Inflammatory macrophage treated with lipopolysaccharide for 1 hour (primary cell): ENCODE measurements around the gene MAPK7.

ENCODE experiments used
- DNase-seq, 2 donors: peaks; one replicate each; pipeline ENCODE4 v3.0.0-alpha.2; 2020 to 2022

MAPK7 gene

GRCh38 chr17:19381741-19382444 is 3.6 kb downstream of the MAPK7 start:
- DNase-seq: no peak

GRCh38 chr17:19382531-19383444 is 4.5 kb downstream of the MAPK7 start:
- DNase-seq: no peak

DNA sequence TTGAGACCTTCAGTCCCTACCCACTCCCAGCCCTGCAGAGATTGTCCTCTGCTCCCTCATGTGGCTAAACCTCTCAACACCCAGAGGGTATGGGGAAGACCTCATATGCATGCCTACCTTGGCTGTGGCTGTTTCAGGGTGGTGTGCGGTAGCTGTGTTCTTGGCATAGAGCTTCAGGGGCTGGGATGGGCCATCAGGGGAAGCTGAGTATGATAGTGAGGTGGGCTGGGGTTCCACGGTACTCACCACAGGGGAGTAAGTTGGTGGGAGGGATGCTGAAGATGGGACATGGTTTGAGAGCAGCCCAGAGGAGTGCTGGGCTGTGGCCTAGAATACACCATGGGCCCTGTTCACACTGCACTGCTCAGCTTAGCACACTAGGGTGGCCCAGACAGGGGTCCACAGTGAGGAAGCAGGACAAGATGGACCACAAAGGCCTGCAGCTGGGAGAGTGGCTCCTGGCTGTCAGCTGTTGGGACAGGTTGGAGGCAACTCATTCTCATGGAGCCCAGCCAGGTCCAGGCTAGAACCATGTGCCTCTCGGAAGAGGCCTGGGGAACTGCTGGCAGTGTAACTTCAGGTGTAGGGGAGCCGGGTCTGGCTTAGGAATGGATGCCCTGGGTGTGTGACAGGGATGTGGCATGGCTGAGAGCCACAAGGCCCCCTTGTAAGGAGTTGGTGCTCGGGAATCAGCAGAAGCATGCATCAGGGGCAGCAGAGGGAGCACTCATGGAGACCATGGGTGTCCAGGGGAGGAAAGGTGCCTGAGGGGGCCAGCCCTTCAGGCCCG is 5.6 kb downstream of the MAPK7 start:
- no peak for DNase-seq

DNA sequence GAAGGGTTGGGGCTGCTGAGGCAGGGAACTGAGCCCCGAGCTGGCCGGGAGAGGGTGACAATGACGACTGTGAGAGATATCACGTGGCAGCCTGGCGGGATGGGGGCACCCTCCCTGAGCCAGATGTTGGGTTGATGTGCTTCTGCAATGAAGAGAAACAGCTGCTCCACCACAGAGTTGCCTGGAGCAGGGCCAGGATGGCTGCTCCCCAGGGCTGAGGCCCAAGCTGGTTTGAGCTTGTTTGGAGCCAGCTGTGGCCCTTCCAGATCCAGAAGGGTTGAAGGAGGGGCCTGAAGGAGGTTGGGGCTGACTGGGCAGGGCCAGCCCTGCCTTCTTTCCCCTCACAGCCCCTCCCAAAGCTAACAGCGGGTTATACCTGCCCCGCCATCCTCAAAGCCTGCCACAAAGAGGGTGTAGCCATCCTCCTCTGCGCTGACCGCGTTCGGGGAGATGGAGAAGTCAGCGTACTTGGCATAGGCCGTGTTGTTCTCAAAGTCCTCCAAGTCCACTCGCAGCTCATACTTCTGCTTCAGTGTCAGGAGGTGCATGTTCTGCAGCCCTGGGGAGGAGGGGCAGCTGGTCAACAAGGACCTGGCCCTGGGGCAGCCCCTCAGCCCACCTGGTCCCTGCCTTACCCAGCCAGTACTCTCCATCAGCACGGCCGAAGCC is 6.6 kb downstream of the MAPK7 start:
- no peak for DNase-seq

DNA sequence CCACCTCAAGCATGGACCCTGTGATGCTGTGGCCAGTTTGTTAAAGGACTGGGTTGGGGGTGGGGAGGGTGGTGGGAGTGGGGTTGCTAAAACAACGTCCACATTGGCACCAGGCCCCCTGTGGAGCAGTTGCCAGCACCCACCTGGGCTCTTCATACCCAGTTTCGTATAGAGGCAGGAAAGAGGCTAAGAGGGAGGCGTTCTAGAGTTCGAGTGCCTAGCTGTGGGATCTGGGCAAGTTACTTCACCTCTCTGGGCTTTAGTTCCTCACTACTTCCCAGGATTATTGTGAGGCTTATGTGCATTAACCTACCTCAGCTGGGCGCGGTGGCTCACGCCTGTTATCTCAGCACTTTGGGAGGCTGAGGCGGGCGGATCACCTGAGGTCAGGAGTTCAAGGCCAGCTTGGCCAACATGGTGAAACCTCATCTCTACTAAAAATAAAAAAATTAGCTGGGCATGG is 7.3 kb downstream of the MAPK7 start:
- no peak for DNase-seq

DNA sequence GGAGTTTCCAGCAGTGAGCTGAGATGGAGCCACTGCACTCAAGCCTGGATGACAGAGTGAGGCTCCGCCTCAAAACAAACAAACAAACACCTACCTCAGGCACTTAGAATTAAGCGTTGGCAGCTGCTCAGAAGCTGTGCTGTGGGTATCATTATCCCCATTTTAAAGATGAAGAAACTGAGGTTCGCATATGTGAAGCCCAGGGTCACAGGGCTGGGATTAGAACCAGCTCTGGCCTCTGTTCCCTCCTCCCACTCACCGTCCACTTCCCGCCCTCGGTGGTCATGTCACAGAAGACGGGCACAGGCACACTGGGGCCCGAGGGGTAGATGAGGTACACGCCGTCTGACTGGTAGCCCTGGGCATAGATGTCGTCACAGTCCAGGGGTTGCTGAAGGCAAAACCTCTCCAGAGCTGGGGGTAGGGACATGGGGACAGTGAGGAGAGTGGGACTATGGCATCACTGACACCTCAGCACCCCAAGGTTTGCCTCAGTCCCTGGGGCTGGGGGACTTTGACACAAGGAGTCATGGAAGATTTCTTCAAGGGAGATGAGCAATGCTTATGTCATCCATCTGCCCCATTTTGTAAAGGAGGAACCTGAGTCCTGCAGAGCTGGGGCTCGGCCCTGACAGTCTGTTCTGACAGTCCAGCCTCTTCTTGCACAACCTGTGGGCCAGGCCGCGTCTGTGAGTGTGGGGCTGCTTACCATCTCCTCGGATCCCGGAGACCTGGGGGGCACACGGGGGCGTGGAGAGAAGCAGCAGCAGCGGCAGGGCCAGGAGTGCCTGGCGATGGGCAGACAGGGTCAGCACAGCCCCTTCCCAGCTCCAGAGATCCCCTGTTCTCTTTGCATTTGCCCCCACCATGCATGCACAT is 8.0 kb downstream of the MAPK7 start:
- peak; percentile 94 to 99 for DNase-seq

DNA sequence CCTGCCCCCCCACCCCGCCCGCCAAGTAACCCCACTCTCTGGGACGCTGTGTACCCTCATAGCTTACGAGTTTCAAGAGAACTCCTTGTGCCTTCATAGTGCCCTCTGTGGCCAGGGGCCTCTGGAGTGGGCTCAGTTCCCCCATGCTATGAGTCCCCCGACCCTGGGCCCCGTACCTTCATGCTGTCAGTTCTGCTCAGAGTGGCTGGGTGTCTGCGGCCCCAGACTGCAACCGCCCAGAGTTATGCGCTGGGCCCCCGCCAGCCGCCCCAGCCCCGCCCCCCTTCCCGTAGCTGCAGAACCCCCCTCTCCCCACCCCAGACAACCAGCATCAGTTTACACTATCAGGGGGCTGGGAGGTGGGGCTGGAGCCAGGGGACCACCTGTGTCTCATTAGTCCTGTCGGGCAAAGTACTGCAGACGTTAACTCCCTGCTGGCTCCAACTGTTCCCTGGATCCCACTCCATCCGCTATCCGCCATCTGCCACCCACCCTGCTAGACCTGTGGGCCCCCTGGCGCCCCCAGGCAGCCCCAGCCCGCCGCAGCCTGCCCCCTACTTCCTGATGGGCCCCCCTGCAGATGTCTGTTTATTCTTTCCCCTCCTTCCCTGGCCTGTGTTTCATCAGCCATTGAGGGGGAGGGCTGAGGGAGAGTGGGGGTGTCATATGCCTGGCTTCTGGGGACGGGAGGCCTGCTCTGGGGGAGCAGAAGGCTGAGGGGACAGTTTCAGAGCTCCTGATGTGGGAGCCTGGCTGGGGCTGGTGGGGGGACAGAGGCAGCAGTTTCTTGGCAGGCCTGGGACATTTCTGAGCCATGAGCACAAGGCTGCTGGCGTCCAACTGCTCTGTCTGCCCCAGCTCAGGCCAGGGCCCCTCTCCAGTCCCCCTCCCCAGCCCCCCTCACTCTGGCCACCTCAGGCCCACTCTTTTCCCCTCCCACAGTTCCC is 8.9 kb downstream of the MAPK7 start, which contains the start of gene MFAP4:
Gene MFAP4, minus strand, starts transcription at position 217 of the 947 bp plus-strand sequence. Its CDS starts 35 bp downstream, at position 182.
- no peak for DNase-seq

DNA sequence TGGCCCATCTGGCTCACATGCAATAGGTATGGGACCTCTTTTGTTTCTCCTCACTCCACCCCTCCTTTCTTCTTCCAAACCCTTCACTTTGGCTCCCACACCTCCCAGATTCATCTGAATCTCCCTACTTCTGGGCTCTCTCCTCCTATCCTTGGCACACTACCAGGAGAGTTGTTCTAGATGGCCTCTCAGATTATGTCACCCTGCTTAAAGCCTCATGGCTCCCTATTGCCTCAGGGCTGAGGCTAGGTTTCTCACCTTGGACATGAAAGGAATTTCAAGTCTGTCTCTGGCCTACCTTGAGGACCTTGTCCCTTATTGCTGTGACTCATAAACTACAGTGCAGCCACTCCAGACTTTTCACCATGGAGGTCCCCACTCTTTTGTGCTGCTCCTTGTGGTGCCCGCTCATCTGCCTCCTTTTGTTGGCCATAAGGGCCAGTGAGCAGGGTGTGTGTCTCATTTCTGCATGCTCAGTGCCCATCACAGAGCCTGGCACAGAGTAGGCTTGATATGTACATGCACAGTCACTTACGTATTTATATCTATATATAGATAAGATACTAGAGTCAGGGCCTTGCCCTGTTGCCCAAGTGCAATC is 9.7 kb downstream of the MAPK7 start:
- DNase-seq: no peak

DNA sequence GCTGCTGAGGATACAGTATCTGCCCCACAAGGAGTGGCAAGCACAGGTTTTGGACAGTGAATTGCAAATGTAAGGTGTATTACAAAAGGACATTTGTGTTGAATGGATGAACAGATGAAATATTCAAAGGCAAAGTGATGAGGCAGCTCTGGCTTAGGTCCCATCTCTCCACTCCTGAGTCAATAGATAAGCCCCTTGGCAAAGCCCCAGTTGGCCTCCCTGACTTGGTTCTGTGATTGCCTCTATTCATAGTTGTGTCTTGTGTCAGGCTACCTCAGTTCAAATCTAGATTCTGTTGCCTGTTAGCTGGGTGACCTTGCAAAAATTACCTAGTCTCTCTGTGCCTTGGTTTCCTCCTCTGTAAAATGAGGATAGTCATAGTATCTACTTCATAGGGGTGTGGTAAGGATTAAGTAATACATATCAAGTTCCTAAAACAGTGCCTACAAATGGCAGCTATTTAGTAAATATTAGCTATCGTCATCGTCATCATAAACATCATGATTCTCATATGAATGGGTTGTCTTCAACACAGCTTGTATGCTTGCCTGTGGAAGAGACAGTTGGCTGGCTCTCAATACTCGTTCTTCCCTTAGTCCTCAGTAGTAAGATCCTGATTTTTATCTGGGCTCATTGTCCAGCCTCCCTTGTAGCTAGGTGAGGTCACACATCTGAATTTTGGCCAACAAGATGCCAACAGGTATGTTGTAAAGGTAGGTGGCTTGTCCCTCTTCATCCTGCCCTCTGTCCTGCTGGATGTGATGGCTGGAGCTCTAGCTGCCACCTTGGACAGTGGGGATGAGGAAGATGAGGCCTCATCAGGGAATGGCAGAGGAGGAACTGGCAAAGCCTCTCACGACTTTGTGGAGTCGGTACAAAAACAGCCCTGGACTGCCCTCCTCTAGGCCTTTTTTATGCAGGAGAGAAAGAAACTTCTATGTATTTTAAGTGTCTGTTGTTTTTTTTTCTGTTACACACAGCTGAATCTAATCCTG is 10.8 kb downstream of the MAPK7 start:
- peak; percentile 41 to 54 for DNase-seq

DNA sequence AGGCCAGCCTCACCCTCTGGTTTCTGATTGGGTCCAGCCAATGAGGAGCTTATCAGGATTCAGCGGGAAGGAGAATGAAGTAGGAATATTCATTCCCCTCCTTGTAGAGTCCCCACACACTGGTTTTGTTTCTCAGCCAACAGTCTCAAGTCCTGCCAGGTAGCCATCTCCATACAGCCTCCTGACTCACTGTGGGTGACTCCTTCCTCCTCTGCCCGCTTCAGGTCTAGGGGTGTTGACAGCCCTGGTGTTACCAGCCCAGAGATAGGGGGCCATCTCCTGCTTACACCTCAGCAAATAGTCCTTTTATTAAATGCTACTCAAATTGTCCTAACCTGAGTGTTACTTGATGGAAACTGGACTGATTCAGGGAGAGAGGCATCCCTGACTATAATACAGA is 12.7 kb downstream of the MAPK7 start:
- no peak for DNase-seq

DNA sequence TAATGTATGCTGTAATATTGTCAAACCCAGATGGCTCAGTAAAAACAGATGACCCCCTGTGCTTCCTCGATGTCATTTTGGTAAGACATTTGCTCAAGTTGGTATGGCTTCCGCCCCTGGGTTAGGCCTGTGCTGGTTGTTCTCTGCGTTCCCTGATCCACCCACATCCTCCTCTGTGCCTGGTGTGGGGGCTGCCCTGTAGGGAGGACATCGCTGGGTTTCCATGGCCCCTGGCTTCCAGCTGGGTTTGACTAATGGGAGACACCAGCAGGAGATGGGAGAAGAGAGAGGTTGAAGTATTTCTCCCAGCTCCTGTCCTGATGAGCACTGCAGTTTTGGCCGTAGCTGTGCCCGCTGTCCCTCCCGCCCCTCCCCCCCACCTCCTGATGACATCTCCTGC is 13.1 kb downstream of the MAPK7 start:
- DNase-seq: no peak

DNA sequence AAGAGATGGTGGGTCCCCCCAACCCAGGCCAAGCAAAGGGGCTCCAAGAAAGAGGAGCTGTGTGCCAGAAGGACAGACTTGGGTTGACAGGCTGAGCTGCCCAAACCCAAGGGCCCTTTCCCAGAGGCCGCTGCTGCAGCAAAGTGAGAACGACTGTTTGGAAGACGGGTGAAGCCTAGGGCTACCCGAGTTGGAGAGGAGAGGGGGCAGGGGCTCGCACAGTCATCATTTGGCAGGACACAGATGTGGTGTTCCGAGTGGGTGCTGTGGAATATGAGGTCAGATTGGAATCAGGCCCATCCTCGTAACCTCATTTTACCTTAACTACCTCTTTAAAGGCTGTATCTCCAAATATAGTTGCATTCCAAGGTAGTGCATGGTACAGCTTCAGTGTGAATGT is 14.0 kb downstream of the MAPK7 start:
- no peak for DNase-seq

- DNase-seq: no peak
These were observed 19.3 kb downstream of the MAPK7 start for GRCh38 chr17:19397556-19398041.

DNA sequence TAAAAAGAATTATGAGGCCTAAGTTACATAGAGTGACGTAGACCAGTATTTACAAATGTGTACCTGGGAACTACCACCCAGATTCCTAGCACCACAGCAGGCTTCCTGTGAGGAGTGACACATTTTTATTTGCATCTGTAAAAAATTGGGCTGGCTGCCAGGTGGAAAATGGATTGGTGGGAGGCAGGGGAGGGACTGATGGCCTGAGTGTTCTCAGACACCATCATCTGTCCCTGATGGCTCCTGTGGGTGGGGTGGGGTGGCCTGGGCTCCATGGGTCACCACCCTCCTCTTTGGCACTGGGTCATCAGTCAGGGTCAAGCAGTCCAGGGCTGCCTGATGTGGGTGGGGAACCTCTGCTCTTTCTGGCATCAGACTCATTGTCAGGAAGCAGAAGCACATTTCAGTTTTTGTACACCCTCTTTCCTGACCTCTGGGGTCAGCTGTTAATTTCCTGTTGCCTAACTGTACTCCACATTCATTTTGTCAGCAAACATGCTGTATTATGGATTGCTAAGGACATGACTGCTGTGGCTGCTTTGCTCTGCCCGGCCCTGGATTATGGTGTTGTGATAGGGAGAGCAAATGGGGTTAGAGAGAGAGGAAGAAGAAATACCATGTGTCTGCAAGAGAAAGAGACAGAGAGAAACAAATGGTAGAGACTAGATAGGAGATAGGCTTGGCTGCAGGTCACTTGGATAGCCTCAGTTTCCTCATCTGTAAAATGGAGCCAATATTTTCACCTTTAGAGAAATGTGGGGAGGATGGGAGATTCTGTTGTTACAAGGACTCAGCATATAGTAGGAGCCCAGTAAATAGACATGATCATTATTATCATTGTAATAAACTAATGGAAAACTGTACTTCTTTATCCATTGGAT is 20.2 kb downstream of the MAPK7 start:
- DNase-seq: peak; percentile 85 to 96

GRCh38 chr17:19399750-19400450 is 21.6 kb downstream of the MAPK7 start:
- DNase-seq: no peak

DNA sequence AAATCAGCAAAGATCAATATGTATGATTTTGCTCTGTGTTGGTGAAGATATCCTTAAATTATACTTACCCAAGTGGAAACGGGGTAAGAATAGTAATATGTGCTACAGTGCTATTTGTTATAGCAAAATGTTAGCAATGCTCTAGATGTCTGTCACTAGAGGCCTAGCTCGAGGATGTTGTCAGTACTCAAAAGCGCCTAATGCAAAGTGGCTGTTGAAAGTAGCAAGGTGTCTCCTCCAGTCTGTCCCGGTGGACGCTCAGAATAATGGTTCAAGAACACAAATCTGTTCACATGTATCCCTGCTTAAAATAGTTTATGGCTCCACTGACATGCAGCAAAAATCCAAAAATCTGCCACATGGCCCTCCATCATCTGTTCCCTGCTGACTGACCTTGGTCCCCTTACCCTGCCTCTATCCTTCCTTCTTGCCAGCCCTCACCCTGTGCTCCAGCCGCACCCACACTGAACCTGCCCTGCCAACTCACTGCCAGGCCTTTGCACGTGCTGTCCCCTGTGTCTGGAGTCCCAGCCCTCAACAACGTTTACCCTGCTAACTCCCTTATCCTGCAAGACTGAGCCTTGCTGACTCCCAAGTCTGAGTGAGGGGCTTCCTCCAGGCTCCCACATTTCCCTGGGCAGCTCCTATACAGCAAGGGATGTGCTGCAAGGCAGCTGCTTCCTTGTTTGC is 23.2 kb downstream of the MAPK7 start:
- DNase-seq: no peak
